ENCODE measurements around the gene SLC7A7.
"Not testable (repeated sequence)": the region's sequence is repeated elsewhere in the genome, so short reads cannot be mapped to it uniquely, and the experiment has no call there.

Gene SLC7A7

DNA sequence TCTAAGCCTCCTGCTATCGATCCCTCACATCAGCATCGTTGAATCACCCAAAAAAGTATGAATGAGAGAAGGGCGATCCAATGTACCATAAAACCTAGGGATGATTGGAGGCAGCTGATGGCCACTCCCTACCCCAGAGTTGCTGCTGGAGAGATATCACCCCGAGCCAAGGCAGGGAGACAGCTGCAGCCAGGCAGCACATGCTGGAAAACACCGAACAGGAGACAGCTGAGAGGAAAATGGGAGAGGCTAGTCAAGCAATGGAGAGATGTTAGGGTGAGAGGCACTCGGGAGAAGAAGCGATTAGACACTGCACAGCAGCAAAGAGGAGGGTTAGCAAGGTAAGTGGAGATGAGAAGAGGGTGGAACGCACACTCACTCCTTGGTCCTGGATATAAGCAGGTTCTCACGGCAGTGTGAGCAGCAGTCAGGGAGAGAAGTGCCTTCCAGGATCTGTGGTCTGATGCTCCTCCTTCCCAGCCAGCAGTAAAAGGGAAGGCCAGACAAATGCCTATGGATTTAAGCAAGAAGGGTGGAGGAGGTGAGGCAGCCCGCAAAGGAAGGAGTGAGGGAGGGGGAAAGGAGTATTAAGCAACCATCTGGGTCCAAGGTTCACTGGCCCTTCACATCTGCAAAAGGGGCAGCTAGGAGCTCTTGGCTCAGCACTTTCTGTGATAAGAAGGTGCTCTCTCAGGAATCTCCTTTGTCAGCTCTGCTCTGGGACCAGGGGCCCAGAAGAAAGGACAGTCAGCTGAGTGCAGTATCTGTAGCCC, at the start of gene SLC7A7:
Gene SLC7A7, minus strand, starts transcription at position 495 of the 773 bp plus-strand sequence. CDS start 2,037 bp downstream, outside the sequence.
- no peak for DNase-seq (ENCODE audit: low read depth in 2 of 2)

DNA sequence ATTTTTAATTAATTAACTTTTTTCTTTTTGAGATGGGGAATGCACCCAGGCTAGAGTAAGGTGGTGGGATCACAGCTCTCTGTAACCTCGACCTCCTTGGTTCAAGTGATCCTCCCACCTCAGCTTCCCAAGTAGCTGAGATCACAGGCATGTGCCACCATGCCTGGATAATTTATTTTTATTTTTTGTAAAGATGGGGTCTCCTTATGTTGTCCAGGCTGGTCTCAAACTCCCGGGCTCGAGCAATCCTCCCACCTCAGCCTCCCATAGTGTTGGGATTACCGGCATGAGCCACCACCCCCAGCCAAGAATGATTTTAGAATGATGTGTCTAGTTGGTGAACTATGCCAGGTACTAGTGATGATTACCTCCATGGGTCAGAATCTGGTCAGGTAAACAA, 49.7 kb upstream of the SLC7A7 start:
- no peak for DNase-seq (ENCODE audit: low read depth in 2 of 2)

DNA sequence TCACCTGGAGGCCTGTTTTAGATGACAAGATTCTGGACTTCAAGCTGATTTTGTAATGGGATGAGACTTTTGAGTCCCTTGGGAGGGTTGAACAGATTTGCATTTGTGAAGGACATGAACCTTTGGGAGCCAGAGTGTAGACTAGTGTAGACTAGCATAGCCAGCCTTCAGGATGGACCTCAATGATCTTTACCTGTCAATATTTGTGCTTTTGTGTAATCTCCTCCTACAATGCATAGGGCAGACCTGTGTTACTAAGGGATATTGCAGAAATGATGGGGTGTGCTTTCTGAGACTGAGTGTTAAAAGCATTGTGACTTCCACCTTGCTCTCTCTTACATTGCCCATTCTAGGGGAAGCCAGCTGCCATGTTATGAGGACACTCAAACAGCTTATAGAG, 46.4 kb upstream of the SLC7A7 start:
- no peak for DNase-seq (ENCODE audit: low read depth in 2 of 2)

DNA sequence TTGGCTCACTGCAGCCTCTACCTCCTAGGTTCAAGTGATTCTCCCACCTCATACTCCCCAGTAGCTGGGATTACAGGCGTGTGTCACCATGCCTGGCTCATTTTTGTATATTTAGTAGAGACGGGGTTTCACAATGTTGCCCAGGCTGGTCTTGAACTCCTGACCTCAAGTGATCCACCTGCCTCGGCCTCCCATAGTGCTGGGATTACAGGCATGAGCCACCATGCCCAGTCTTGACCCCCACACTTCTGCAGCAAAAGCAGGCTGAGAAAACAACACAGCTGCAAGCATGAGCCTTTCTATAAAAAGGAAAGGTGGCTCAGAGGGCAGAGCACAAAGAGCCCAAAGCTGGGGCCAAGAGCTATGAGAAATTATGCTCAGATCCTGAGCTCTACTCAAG, 45.1 kb upstream of the SLC7A7 start:
- not testable (repeated sequence) for DNase-seq (ENCODE audit: low read depth in 2 of 2)

DNA sequence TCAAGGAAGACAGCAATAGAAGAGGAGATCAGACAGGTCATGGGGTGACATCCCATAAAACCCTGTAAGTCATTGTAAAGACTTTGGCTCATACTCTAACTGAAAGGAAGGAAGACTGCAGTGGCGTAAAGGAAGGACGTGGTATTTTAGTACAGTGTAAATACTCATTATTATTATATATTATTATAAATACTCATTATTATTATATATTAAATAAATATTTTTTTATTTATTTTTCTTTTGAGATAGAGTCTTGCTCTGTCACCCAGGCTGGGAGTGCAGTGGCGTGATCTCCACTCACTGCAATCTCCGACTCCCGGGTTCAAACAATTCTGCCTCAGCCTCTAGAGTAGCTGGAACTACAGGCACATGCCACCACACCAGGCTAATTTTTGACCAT, 41.2 kb upstream of the SLC7A7 start:
- DNase-seq (ENCODE audit: low read depth in 2 of 2) = no peak

- no peak for DNase-seq (ENCODE audit: low read depth in 2 of 2)
Observed at GRCh38 chr14:22854963-22855724, 39.9 kb upstream of the SLC7A7 start.

DNA sequence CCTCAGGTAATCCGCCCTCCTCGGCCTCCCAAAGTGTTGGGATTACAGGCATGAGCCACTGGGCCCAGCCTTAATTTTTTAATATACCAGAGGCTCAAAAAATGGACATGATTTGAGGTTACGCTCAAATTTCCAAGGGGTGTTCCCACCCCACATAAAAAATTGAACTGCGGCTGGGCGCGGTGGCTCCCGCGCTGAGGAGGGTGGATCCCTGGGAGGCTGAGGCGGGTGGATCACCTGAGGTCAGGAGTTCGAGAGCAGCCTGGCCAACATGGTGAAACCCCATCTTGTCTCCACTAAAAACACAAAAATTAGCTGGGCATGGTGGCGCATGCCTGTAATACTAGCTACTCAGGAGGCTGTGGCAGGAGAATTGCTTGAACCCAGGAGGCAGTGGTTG, 39.1 kb upstream of the SLC7A7 start:
- not testable (repeated sequence) for DNase-seq (ENCODE audit: low read depth in 2 of 2)

DNA sequence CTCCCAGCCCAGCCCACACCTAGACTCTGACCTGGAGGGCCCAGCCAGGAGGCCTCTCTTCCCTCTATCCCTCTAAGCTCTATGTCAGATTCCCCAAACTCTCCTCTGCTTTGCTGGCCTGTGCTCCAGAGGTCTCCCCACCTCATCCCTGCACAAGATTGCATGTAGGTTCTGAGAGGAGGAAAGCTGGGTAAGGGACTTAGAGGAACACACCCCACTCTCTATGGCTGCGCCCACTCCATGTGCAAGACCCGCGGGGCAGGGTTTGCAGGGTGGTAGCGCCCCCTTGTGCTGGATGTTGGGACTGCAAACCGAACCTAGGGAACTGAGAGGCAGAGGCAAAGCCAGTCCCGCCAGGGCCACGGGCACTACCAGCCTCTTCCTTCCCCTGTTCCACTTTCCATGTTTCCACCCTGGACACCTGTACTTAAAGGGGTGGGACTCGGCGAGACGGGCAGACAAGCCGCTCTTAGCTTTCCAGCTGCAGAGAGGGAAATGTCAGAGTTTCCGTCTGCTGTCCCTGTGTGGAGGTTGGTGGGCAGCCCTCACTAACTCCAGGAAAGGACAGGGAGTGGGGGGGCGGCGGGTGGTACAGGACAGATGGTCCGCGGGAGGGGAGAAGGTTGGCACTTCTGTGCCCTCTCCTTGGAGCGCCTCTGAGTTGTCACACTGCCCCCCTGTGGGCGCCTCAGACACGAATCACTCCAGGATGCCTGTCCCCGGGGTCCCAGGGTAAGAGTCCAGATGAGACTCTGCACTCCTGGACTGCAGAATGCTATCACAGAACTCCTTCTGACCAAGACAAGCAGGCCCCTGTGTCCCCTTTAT, 37.9 kb upstream of the SLC7A7 start:
- peak; percentile 79 to 97 for DNase-seq (ENCODE audit: low read depth in 2 of 2)

DNA sequence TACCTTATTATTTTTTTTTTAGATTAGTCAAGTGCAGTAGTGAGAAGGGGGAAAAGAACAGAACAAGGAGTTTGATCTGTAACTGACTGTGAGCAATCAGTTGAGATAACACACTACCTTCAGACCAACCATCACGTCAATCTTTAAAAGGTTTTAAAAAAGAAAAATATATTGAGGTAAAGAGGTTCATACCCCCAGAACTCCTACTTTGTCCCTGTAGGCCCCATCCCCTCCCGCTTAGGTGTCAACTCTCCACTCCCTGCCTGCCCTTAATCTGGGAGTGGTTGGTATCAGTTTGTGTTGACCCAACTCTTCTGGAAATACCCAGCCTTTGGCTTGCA, 37.3 kb upstream of the SLC7A7 start:
- no peak for DNase-seq (ENCODE audit: low read depth in 2 of 2)

GRCh38 chr14:22852178-22852577, 36.9 kb upstream of the SLC7A7 start:
- DNase-seq (ENCODE audit: low read depth in 2 of 2) = not testable (repeated sequence)

GRCh38 chr14:22850944-22851764, 35.9 kb upstream of the SLC7A7 start:
- DNase-seq (ENCODE audit: low read depth in 2 of 2) = no peak

DNA sequence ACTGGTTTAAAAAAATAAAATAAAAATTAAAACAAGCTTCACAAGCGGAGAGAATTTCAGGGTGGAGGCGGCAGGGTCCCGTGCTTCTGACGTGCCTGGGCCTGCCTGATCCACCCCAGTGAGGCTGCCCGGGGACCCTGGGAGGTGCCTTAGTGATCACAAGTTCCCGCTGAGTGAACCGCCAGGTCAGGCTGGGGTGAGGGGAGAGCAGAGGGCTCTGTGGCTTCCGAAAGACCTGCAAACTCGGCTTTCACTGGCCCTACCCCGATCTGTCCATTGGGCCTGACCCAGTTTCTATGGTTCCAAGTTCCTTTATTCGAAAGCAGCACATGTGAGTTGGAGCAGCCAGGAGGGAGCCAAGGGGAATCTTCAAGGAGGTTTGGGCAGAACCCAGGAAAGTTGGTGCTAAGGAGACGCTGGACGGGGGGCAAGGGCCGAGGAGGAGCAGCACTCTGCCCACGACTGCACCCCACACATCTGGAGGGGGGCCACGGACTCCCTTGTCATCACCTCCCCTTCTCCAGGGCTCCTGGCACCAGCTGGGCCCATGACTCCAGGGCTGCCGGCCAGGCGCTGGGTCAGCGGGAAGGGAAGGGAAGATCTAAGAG, 34.1 kb upstream of the SLC7A7 start:
- DNase-seq (ENCODE audit: low read depth in 2 of 2) = no peak

- no peak for DNase-seq (ENCODE audit: low read depth in 2 of 2)
Observed at GRCh38 chr14:22848351-22849164, 33.3 kb upstream of the SLC7A7 start.

- no peak for DNase-seq (ENCODE audit: low read depth in 2 of 2)
Observed at GRCh38 chr14:22847661-22848341, 32.6 kb upstream of the SLC7A7 start.

DNA sequence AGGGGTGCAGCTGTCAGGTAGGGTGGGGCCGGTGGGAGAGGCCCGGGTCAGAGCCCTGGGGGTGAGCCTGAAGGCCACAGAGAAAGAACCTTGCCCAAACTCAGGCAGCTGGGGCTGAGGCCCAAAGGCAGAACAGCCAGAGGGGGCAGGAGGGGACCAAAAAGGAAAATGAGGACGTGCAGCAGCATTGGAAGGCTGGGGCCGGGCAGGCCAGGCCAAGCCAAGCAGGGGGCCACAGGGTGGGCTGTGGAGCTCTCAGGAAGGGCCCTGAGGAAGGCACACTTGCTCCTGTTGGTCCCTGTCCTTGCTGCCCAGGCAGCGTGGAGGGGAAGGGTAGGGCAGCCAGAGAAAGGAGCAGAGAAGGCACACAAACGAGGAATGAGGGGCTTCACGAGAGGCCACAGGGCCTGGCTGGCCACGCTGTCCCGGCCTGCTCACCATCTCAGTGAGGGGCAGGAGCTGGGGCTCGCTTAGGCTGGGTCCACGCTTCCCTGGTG, 31.6 kb upstream of the SLC7A7 start:
- no peak for DNase-seq (ENCODE audit: low read depth in 2 of 2)

DNA sequence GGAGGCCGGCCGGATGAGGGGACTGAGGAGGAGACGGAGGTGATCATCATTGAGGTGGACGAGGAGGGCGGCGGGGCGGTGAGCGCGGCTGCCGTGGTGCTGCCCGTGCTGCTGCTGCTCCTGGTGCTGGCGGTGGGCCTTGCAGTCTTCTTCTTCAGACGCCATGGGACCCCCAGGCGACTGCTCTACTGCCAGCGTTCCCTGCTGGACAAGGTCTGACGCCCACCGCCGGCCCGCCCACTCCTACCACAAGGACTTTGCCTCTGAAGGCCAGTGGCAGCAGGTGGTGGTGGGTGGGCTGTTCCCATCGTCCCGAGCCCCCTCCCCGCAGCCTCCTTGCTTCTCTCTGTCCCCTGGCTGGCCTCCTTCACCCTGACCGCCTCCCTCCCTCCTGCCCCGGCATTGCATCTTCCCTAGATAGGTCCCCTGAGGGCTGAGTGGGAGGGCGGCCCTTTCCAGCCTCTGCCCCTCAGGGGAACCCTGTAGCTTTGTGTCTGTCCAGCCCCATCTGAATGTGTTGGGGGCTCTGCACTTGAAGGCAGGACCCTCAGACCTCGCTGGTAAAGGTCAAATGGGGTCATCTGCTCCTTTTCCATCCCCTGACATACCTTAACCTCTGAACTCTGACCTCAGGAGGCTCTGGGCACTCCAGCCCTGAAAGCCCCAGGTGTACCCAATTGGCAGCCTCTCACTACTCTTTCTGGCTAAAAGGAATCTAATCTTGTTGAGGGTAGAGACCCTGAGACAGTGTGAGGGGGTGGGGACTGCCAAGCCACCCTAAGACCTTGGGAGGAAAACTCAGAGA, 30.8 kb upstream of the SLC7A7 start:
- DNase-seq (ENCODE audit: low read depth in 2 of 2) = no peak

GRCh38 chr14:22845103-22845394, 29.8 kb upstream of the SLC7A7 start:
- DNase-seq (ENCODE audit: low read depth in 2 of 2) = no peak

DNA sequence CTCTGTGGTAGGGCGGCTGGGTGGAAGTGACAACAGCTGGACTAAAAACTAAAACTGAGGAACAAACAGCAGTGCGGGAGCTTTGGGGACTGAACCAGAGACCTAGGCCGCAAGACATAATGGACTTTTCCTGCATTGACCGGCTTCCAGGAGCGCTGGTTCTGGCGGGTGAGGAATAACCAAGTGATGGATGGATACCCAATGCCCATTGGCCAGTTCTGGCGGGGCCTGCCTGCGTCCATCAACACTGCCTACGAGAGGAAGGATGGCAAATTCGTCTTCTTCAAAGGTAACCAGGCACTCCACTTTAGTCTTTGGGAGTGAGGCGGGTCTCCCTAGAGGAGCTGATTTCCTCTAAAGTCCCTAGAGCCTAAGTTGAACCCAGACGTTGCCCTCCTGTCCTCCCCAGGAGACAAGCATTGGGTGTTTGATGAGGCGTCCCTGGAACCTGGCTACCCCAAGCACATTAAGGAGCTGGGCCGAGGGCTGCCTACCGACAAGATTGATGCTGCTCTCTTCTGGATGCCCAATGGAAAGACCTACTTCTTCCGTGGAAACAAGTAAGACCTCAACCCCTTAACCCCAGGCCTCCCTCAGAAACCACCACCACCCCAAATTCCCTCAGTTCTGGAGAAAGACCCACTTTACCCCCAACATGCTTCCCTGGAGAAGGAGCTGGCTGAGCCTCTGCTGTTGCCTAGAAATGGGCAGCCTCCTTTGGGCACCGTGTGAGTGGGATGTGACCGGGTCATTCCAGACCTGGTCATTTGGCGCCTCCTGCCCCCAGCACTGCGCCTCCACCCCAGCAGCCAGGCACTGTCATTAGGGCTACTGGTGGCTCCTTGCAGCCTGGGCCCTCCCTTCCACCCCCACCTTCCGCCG, 29.2 kb upstream of the SLC7A7 start:
- no peak for DNase-seq (ENCODE audit: low read depth in 2 of 2)

Data from stimulated activated CD4-positive, alpha-beta T cell treated with anti-CD3 and anti-CD28 coated beads, Interleukin-1b, Interleukin-23, amount 100 ng/mL, for 1 hour (primary cell).